ENCODE measurements around the gene SLC37A1. TPM values are rescaled to one million over a fixed set of nuclear protein-coding genes. Genes with fewer than 3 reads are reported as not detected.
A peak's percentile ranks its signal among the peaks of the same experiment; 100 is the strongest.

SLC37A1 gene
- total RNA-seq, 1 experiment from 2014 or later, result 37.7 TPM

DNA sequence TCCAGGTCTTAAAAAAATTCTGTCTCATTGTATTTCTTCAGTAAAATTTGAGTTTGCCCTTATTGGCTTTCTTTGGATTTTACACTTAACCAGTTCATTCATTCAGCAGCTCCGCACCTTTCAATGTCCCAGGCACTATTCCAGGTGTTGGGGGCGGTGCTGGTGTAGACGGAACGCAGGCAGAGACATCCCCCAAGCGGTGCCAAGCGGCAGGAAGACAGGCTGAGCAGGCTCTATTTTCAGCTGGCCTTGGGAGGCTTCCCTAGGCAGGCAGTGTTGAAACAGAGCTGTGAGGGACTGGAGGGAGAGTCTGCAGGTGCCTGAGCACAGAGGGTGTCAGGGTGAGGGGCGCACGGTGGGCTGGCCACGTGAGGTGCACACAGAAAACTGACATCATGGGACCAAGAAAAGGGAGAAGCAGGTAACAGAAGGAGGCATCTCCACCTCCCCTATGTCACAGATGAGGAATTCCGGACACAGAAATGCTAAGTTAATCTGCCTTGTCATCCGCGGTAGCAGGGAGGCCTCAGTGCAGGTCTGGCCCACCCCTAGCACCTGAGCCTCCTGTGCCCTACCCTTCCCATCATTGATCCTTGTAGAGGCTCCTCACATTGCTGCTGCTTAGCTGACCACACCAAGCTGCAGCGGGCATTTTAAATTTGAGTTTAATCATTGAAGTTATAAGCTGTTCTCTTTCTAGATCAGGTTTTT, 40.8 kb downstream of the SLC37A1 start:
- H3K27ac ChIP-seq (ENCODE audit: insufficient read length, low read depth, low read length), result no peak overlapping the region

More for the DNA sequence above, 40.8 kb downstream of the SLC37A1 start:
- Histone ChIP-seq H3K9me3 (ENCODE audit: control insufficient read depth, low read depth, low read length) (no peaks in the 10 kb centered on the region), H2AFZ (ENCODE audit: low read length) (no peak overlapping the region), H2BK12ac (ENCODE audit: insufficient read length, low read depth, low read length) (no peak overlapping the region), H3K79me2 (ENCODE audit: insufficient read depth, low read length) (no peaks in the 10 kb centered on the region), H4K20me1 (ENCODE audit: control insufficient read depth, insufficient read depth, insufficient read length) (no peaks in the 10 kb centered on the region), H3K56ac (ENCODE audit: insufficient read length, low read depth, low read length) (no peak overlapping the region), H3K4me2 (ENCODE audit: insufficient read depth, insufficient read length, low read length) (no peak overlapping the region), H3K23me2 (ENCODE audit: insufficient read length, low read depth, low read length, poor library complexity, severe bottlenecking) (no peaks in the 10 kb centered on the region), H3K9ac (ENCODE audit: extremely low read depth, insufficient read length, low read length) (no peak overlapping the region), H2BK15ac (ENCODE audit: low read depth, low read length) (no peak overlapping the region), H3K14ac (ENCODE audit: insufficient read depth, low read length) (no peak overlapping the region), H3K79me1 (ENCODE audit: insufficient read depth, low read depth, low read length, poor library complexity, severe bottlenecking) (no peaks in the 10 kb centered on the region), H2BK120ac (ENCODE audit: low read depth, low read length, poor library complexity, severe bottlenecking) (no peak overlapping the region), H3K27me3 (ENCODE audit: insufficient read depth, low read length) (no peaks in the 10 kb centered on the region), H3K4ac (ENCODE audit: low read depth, low read length) (no peak overlapping the region), H3K18ac (ENCODE audit: insufficient read length, low read depth, low read length) (no peak overlapping the region), H4K91ac (ENCODE audit: insufficient read length, low read depth, low read length) (no peak overlapping the region), H4K5ac (ENCODE audit: insufficient read length, low read depth, low read length) (no peak overlapping the region), H2BK20ac (ENCODE audit: low read depth, low read length, poor library complexity, severe bottlenecking) (no peak overlapping the region), H3T11ph (ENCODE audit: low read length) (no peak overlapping the region), H2BK5ac (ENCODE audit: insufficient read length, low read length) (no peak overlapping the region), H4K8ac (replicated peaks; ENCODE audit: insufficient read length, low read depth, low read length) (no peak overlapping the region), H2AK5ac (ENCODE audit: insufficient read length, low read length) (no peak overlapping the region), H3K4me1 (ENCODE audit: insufficient read depth, low read length) (no peaks in the 10 kb centered on the region; the same call in 1 of the 2 replicates), H3K23ac (ENCODE audit: insufficient read length, low read depth, low read length) (no peak overlapping the region)
- Mint-ChIP-seq H3K4me3 (no peak overlapping the region), H3K27ac (peak overlapping the region; percentile 42 to 65 (median 49); a peak in 5 of 7 replicates), H3K36me3 (ENCODE audit: insufficient read depth in 1 of 3, low read depth in 3 of 3) (peaks cover 15 to 61% (median 37%) of the 10 kb centered on the region in 3 experiments), H3K4me1 (peaks cover 33 to 38% of the 10 kb centered on the region in 2 experiments), H3K27me3 (ENCODE audit: low read depth) (no peaks in the 10 kb centered on the region; the same call in 1 of the 2 replicates), H3K9me3 (peaks cover 11 to 13% of the 10 kb centered on the region in 2 experiments)
- no peak for DNase-seq
- no CpG with 5 or more reads among the region's 13 CpGs for WGBS (ENCODE audit: extremely low coverage, insufficient read length, low lambda C conversion rate)
- TF ChIP-seq, protein P1, sequence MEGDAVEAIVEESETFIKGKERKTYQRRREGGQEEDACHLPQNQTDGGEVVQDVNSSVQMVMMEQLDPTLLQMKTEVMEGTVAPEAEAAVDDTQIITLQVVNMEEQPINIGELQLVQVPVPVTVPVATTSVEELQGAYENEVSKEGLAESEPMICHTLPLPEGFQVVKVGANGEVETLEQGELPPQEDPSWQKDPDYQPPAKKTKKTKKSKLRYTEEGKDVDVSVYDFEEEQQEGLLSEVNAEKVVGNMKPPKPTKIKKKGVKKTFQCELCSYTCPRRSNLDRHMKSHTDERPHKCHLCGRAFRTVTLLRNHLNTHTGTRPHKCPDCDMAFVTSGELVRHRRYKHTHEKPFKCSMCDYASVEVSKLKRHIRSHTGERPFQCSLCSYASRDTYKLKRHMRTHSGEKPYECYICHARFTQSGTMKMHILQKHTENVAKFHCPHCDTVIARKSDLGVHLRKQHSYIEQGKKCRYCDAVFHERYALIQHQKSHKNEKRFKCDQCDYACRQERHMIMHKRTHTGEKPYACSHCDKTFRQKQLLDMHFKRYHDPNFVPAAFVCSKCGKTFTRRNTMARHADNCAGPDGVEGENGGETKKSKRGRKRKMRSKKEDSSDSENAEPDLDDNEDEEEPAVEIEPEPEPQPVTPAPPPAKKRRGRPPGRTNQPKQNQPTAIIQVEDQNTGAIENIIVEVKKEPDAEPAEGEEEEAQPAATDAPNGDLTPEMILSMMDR (conservative IDR thresholded peaks at IDR 0.05), result no peak; the same call in 2 of the 3 replicates
